ENCODE results near the gene MPZL3.

DNA sequence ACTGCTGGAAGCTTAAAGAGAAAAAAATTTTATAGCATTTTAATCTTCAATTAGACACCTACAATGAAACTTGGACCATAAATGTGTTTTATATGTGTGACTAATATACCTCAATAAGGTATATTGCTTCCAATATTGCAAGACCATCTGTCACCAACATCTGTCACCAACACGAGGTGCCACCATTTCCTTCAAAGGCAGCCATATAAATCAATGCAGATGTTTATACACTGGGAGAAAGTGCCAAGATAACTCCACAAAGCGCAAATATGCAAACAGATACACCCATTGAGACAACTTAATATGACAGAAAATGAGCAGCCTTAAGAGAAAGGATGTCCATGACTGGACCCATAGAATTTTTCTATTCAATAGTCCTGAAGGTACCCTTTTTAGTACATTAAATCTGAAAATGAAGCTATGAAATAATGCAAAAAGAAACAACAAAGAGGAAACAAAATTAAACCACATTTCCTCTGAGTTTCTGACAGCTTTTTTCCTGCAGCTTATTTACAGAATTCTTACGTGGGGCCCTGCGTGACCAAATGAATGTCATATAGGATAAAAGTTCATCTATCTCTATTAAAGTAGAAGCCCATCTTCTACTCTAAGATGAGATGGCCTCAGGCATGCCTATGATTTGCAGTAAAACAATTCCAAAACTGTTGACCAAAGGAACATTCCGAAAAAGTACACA is 12.5 kb downstream of the MPZL3 start:
- TF ChIP-seq, protein P1, sequence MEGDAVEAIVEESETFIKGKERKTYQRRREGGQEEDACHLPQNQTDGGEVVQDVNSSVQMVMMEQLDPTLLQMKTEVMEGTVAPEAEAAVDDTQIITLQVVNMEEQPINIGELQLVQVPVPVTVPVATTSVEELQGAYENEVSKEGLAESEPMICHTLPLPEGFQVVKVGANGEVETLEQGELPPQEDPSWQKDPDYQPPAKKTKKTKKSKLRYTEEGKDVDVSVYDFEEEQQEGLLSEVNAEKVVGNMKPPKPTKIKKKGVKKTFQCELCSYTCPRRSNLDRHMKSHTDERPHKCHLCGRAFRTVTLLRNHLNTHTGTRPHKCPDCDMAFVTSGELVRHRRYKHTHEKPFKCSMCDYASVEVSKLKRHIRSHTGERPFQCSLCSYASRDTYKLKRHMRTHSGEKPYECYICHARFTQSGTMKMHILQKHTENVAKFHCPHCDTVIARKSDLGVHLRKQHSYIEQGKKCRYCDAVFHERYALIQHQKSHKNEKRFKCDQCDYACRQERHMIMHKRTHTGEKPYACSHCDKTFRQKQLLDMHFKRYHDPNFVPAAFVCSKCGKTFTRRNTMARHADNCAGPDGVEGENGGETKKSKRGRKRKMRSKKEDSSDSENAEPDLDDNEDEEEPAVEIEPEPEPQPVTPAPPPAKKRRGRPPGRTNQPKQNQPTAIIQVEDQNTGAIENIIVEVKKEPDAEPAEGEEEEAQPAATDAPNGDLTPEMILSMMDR (IDR thresholded peaks at IDR 0.05; ENCODE audit: low read depth, low read length, missing input control): no peak
- TF ChIP-seq TAF1 (conservative IDR thresholded peaks at IDR 0.05): no peak
- TF ChIP-seq NR2F2 (IDR thresholded peaks at IDR 0.05): no peak
- TF ChIP-seq FOXA2 (IDR thresholded peaks at IDR 0.05): no peak
- TF ChIP-seq, protein P2, sequence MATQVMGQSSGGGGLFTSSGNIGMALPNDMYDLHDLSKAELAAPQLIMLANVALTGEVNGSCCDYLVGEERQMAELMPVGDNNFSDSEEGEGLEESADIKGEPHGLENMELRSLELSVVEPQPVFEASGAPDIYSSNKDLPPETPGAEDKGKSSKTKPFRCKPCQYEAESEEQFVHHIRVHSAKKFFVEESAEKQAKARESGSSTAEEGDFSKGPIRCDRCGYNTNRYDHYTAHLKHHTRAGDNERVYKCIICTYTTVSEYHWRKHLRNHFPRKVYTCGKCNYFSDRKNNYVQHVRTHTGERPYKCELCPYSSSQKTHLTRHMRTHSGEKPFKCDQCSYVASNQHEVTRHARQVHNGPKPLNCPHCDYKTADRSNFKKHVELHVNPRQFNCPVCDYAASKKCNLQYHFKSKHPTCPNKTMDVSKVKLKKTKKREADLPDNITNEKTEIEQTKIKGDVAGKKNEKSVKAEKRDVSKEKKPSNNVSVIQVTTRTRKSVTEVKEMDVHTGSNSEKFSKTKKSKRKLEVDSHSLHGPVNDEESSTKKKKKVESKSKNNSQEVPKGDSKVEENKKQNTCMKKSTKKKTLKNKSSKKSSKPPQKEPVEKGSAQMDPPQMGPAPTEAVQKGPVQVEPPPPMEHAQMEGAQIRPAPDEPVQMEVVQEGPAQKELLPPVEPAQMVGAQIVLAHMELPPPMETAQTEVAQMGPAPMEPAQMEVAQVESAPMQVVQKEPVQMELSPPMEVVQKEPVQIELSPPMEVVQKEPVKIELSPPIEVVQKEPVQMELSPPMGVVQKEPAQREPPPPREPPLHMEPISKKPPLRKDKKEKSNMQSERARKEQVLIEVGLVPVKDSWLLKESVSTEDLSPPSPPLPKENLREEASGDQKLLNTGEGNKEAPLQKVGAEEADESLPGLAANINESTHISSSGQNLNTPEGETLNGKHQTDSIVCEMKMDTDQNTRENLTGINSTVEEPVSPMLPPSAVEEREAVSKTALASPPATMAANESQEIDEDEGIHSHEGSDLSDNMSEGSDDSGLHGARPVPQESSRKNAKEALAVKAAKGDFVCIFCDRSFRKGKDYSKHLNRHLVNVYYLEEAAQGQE (IDR thresholded peaks at IDR 0.05): no peak

Data from liver (tissue), 3 donors.